HCT116 (cell line): Measurements from ENCODE around the gene IMPA2. TPM values are rescaled to one million over a fixed set of nuclear protein-coding genes. Genes with fewer than 3 reads are reported as not detected.

Experiments
- ATAC-seq: fragments of 200-7000 bp; cut with Tn5 transposase; 2 replicates; pipeline ENCODE4 v1.9.1; 2020; ENCODE audit warnings: mild to moderate bottlenecking, moderate library complexity
- BruUV-seq: library from RNA; stranded (reverse); fragments of 400-500 nt; replicated peaks from 2 replicates; lab custom pipeline; 2021; lab: Mats Ljungman, UMichigan
- CTCF ChIA-PET: fragments of 300-600 bp; sonication (Branson Sonifier 250); formaldehyde crosslinking; loops from one replicate; lab custom pipeline; 2021; ENCODE audit warnings: antibody characterized with exemption; lab: Charles Lee
- POLR2A ChIA-PET: fragments of 300-600, 350-600 bp; sonication (Branson Sonifier 250); formaldehyde crosslinking; loops from one replicate; lab custom pipeline; 2021; ENCODE audit warnings: antibody characterized with exemption; lab: Charles Lee
- RAD21 ChIA-PET, 2 experiments: fragments of 300-600 bp; sonication (Branson Sonifier 250); formaldehyde crosslinking; loops; one replicate each; lab custom pipeline; 2023; ENCODE audit warnings: low total read pairs in 2 of 2; ENCODE audit not compliant: uncharacterized antibody in 2 of 2, unreplicated experiment in 2 of 2, low non-redundant PET in 1 of 2; lab: Charles Lee
- DNase-seq: peaks from one replicate; pipeline ENCODE4 v3.0.0-alpha.2; 2010; ENCODE audit warnings: low read depth, low spot score
- H2AFZ ChIP-seq: fragments of 200-600 bp; shearing (Covaris generic), sonication (generic); 2 replicates; pipeline ENCODE4 v1.6.1; 2017; ENCODE audit warnings: low read depth, mixed run types, mixed read lengths, antibody characterized with exemption, low read length; ENCODE audit not compliant: poor library complexity, severe bottlenecking
- H3K27ac ChIP-seq: 2 replicates; pipeline ENCODE4 v1.5.1; 2012; ENCODE audit warnings: low read depth, low read length
- H3K27me3 ChIP-seq: fragments of 200-600 bp; sonication (generic); 2 replicates; pipeline ENCODE4 v1.6.1; 2016; ENCODE audit warnings: mixed run types, low read length, mixed read lengths; ENCODE audit not compliant: insufficient read depth
- H3K36me3 ChIP-seq, 2 experiments: fragments of 200-500 bp in 1 of 2; fragments of 200-600 bp in 1 of 2; sonication (Bioruptor generic) in 1 of 2; sonication (generic) in 1 of 2; 2 replicates each; pipeline versions ENCODE4 v1.5.1 to v1.6.1; 2014 to 2016; ENCODE audit warnings: low read length in 2 of 2, inconsistent platforms in 1 of 2, mixed read lengths in 1 of 2, mixed run types in 1 of 2; ENCODE audit not compliant: insufficient read depth in 2 of 2, control insufficient read depth in 1 of 2
- H3K4me1 ChIP-seq, 2 experiments: fragments of 200-600 bp in 1 of 2; sonication (generic) in 1 of 2; 2 replicates each; pipeline versions ENCODE4 v1.5.1 to v1.6.1; 2012 to 2017; ENCODE audit warnings: low read length in 2 of 2, inconsistent platforms in 1 of 2, mild to moderate bottlenecking in 1 of 2, mixed read lengths in 1 of 2, mixed run types in 1 of 2, moderate library complexity in 1 of 2; ENCODE audit not compliant: insufficient read depth in 2 of 2, control insufficient read depth in 1 of 2
- H3K4me2 ChIP-seq: fragments of 200-600 bp; sonication (generic); 2 replicates; pipeline ENCODE4 v1.6.1; 2017; ENCODE audit warnings: mixed run types, low read length, mixed read lengths
- H3K4me3 ChIP-seq, 2 experiments: fragments of 200-600 bp in 1 of 2; sonication (generic) in 1 of 2; replicated peaks in 1 of 2; 2 replicates each; pipeline ENCODE4 v1.5.1; 2011 to 2016; ENCODE audit warnings: low read length in 2 of 2, control low read depth in 1 of 2, low read depth in 1 of 2, mild to moderate bottlenecking in 1 of 2, mixed read lengths in 1 of 2, mixed run types in 1 of 2
- H3K79me2 ChIP-seq: fragments of 200-600 bp; sonication (generic); 2 replicates; pipeline ENCODE4 v1.6.1; 2017; ENCODE audit warnings: mild to moderate bottlenecking, mixed run types, low read length, moderate library complexity, mixed read lengths; ENCODE audit not compliant: insufficient read depth
- H3K9ac ChIP-seq: fragments of 200-600 bp; sonication (generic); 2 replicates; pipeline ENCODE4 v1.6.1; 2016; ENCODE audit warnings: low read length, mixed read lengths
- H3K9me2 ChIP-seq: fragments of 200-600 bp; sonication (generic), shearing (Covaris generic); 2 replicates; pipeline ENCODE4 v1.6.1; 2017; ENCODE audit warnings: mixed run types, mild to moderate bottlenecking, moderate library complexity; ENCODE audit not compliant: insufficient read depth
- H3K9me3 ChIP-seq, 2 experiments: fragments of 200-500 bp in 1 of 2; fragments of 200-600 bp in 1 of 2; sonication (Bioruptor generic) in 1 of 2; sonication (generic) in 1 of 2; 2 replicates each; pipeline ENCODE4 v1.6.1; 2014 to 2017; ENCODE audit warnings: low read length in 2 of 2, mixed read lengths in 2 of 2, inconsistent platforms in 1 of 2, low read depth in 1 of 2, mild to moderate bottlenecking in 1 of 2, mixed run types in 1 of 2, moderate library complexity in 1 of 2; ENCODE audit not compliant: control insufficient read depth in 1 of 2, insufficient read depth in 1 of 2
- H4K20me1 ChIP-seq: fragments of 200-600 bp; sonication (generic), shearing (Covaris generic); 2 replicates; pipeline ENCODE4 v1.6.1; 2017; ENCODE audit warnings: mixed run types, mild to moderate bottlenecking, moderate library complexity; ENCODE audit not compliant: insufficient read depth
- CTCF ChIP-seq, 3 experiments: fragments of 200-600 bp in 1 of 3; sonication (generic) in 1 of 3; IDR thresholded peaks in 2 of 3; conservative IDR thresholded peaks in 1 of 3; 2 replicates each; pipeline ENCODE4 v1.5.1; 2012 to 2017; ENCODE audit warnings: low read depth in 2 of 3, low read length in 2 of 3, antibody characterized with exemption in 1 of 3, borderline replicate concordance in 1 of 3, control low read depth in 1 of 3, mild to moderate bottlenecking in 1 of 3, mixed read lengths in 1 of 3, mixed run types in 1 of 3, moderate library complexity in 1 of 3; ENCODE audit not compliant: insufficient read depth in 1 of 3
- FOSL1 ChIP-seq: IDR thresholded peaks from 2 replicates; pipeline ENCODE4 v1.6.1; 2012; ENCODE audit warnings: low read depth
- JUND ChIP-seq: IDR thresholded peaks from 2 replicates; pipeline ENCODE4 v1.6.1; 2012
- POLR2A ChIP-seq: IDR thresholded peaks from 2 replicates; pipeline ENCODE4 v1.7.0; 2011; ENCODE audit warnings: borderline replicate concordance; ENCODE audit not compliant: insufficient read depth, insufficient read length; ENCODE audit errors: extremely low read depth
- POLR2AphosphoS5 ChIP-seq: IDR thresholded peaks from 2 replicates; pipeline ENCODE4 v1.6.1; 2011; ENCODE audit warnings: mild to moderate bottlenecking, low read depth, low read length, moderate library complexity
- SRF ChIP-seq: IDR thresholded peaks from 2 replicates; pipeline ENCODE4 v1.6.1; 2012; ENCODE audit warnings: low read depth
- YY1 ChIP-seq: IDR thresholded peaks from 2 replicates; pipeline ENCODE4 v1.6.1; 2011; ENCODE audit warnings: low read length, low read depth, moderate library complexity, mild to moderate bottlenecking; ENCODE audit not compliant: insufficient replicate concordance; ENCODE audit errors: extremely low read depth
- ZBTB33 ChIP-seq: IDR thresholded peaks from 2 replicates; pipeline ENCODE4 v1.6.1; 2011; ENCODE audit warnings: mild to moderate bottlenecking, low read length, moderate library complexity; ENCODE audit not compliant: insufficient replicate concordance; ENCODE audit errors: extremely low read depth
- ZFX ChIP-seq: fragments of 450-650 bp; IDR thresholded peaks from 2 replicates; pipeline ENCODE4 v1.6.1; 2017
- ZNF274 ChIP-seq: fragments of 200-500 bp; sonication (Bioruptor generic); IDR thresholded peaks from 2 replicates; pipeline ENCODE4 v1.6.1; 2014; ENCODE audit warnings: mild to moderate bottlenecking, low read depth, low read length, inconsistent platforms
- intact Hi-C: fragments of 100-400 bp; cut with micrococcal nuclease; formaldehyde crosslinking; loops from 2 replicates; pipeline ENCODE4 v1.10.0; 2022
- total RNA-seq: library from RNA; stranded (reverse); gene quantifications from one replicate; pipeline ENCODE4 v1.2.1, GENCODE V29; 2021; ENCODE audit not compliant: unreplicated experiment

IMPA2 gene
- total RNA-seq, 1 experiment from 2014 or later, result 32.5 TPM

- H3K27ac ChIP-seq, result no peak overlapping the region
- RAD21 ChIA-PET, result no interaction called here
- H3K9ac ChIP-seq, result no peak overlapping the region
- CTCF ChIA-PET, result interaction anchor here (0.7 to 1.0 kb wide), 2 partner anchors 12 to 13 kb away, joined by 3 read pairs; no protein-coding TSS in a partner anchor
- no peaks in the 10 kb centered on the region for H3K9me3 ChIP-seq
- no peak overlapping the region for H3K4me3 ChIP-seq
- no peaks in the 10 kb centered on the region for H3K4me1 ChIP-seq
- TF ChIP-seq FOSL1 (no peak), ZBTB33 (no peak), SRF (no peak), JUND (no peak), CTCF (IDR thresholded peaks at IDR 0.05 in 2 of 3, conservative IDR thresholded peaks at IDR 0.05 in 1 of 3; ENCODE audit: borderline replicate concordance in 1 of 3, insufficient read depth in 1 of 3, low read depth in 2 of 3, low read length in 2 of 3) (no peak), POLR2A (no peak), ZNF274 (no peak), POLR2AphosphoS5 (no peak), YY1 (no peak), ZFX (no peak)
- no peaks in the 10 kb centered on the region for H4K20me1 ChIP-seq
- no TSS peak for BruUV-seq
- H3K79me2 ChIP-seq, result no peaks in the 10 kb centered on the region
- no peak overlapping the region for H3K4me2 ChIP-seq
- H2AFZ ChIP-seq, result no peak overlapping the region
- POLR2A ChIA-PET, result no interaction called here
- no peak for ATAC-seq
- no peaks in the 10 kb centered on the region; a peak in 1 of 4 replicates for H3K36me3 ChIP-seq
- no peaks in the 10 kb centered on the region for H3K27me3 ChIP-seq
- H3K9me2 ChIP-seq, result no peaks in the 10 kb centered on the region
- DNase-seq, result no peak
- intact Hi-C loops, result no loop called here
Observed at GRCh38 chr18:12026562-12026961, 45.3 kb downstream of the IMPA2 start.
